Pancreas (tissue), 10 donors: Measurements from ENCODE around the gene KSR1. TPM values are rescaled to one million over a fixed set of nuclear protein-coding genes. Genes with fewer than 3 reads are reported as not detected.

ENCODE experiments used
- ATAC-seq, 4 donors: fragments of 200-7000 bp; cut with Tn5 transposase; one replicate each; pipeline versions ENCODE4 v1.8.0 to v1.9.1; 2020; ENCODE audit warnings: mild to moderate bottlenecking in 4 of 4, moderate library complexity in 4 of 4
- DNase-seq, 6 donors: peaks; one replicate each; pipeline ENCODE4 v3.0.0-alpha.2; 2020
- FAIRE-seq: peaks from 2 replicates; lab custom pipeline; 2012; peaks lifted over from hg19 to GRCh38; lab: Jason Lieb, UNC
- H3K27ac ChIP-seq, 4 donors: fragments of 200-600 bp; sonication (generic); 1 replicate in 3 of 4; 2 replicates in 1 of 4; pipeline versions ENCODE4 v1.5.0 to v1.8.0; 2020
- H3K27me3 ChIP-seq, 4 donors: fragments of 200-600 bp; one replicate each; pipeline ENCODE4 v1.8.0; 2021
- H3K36me3 ChIP-seq, 3 donors: fragments of 200-600 bp; sonication (generic) in 1 of 3; one replicate each; pipeline versions ENCODE4 v1.5.0 to v1.8.0; 2020 to 2021
- H3K4me1 ChIP-seq, 3 donors: fragments of 200-600 bp; one replicate each; pipeline ENCODE4 v1.8.0; 2021
- H3K4me3 ChIP-seq, 4 donors: fragments of 200-600 bp; sonication (generic) in 2 of 4; one replicate each; pipeline versions ENCODE4 v1.5.0 to v1.8.0; 2020 to 2021
- H3K9me3 ChIP-seq, 4 donors: fragments of 200-600 bp; one replicate each; pipeline ENCODE4 v1.8.0; 2021
- CTCF ChIP-seq, 4 donors: fragments of 200-600 bp; sonication (generic) in 3 of 4; IDR thresholded peaks; one replicate each; pipeline versions ENCODE4 v1.5.0 to v1.8.0; 2021; ENCODE audit warnings: antibody characterized with exemption in 4 of 4
- WGBS, 2 donors: extraction: QIAGEN DNeasy Blood & Tissue Kit; methylation state at CpG; one replicate each; pipeline ENCODE4 v1.1.7; 2013; 5-methylcytosine and 5-hydroxymethylcytosine counted together
- intact Hi-C, 3 donors: fragments of 100-400 bp; cut with DNase I; formaldehyde crosslinking; loops; one replicate each; pipeline versions ENCODE4 v1.11.1 to v1.14.2; 2022
- polyA plus RNA-seq, 2 donors: library from polyadenylated mRNA; stranded (reverse); fragments of 200-250 nt; gene quantifications; one replicate each; pipeline ENCODE4 v1.2.3, GENCODE V29; 2013
- total RNA-seq, 6 donors: library from RNA; stranded (reverse); fragmentation: NEBNext Ultra II Directional in 4 of 6; extraction: Animal tissue kit (Norgen Biotek cat#: 25700) in 4 of 6; gene quantifications; one replicate each; pipeline versions ENCODE4 v1.2.1 to v1.2.4, GENCODE V29; 2021 to 2023
- donor health status: healthy with polysubstance abuse.
- donor health status: DM: no; HTN: no; CAD: no; lungs with moderate emphysema.
- donor health status: DM: no; HTN: no; CAD: no.
- donor health status: control.
- donor health status: control.
- donor health status: Bipolar disorder and iron deficiency.
- donor health status: DM: yes; HTN: yes; CAD: no.
- donor health status: DM: no; HTN: no; CAD: no.
- donor health status: DM: no; HTN: no; CAD: no.
- donor health status: DM: yes; HTN: yes; CAD: no.

KSR1 gene
- total and polyA plus RNA-seq, 8 donors: 68.2 to 139 (median 103) TPM

GRCh38 chr17:27548369-27548768, 92.1 kb downstream of the KSR1 start:
- DNase-seq (peak in 1 of 6 donors; percentile 1), ATAC-seq (no peak), FAIRE-seq (no peak)
- peaks cover 63 to 81% (median 74%) of the 10 kb centered on the region in 3 donors for H3K4me1 ChIP-seq
- TF ChIP-seq CTCF (IDR thresholded peaks at IDR 0.05): no peak
- no peak overlapping the region for H3K4me3 ChIP-seq
- peak overlapping the region in 3 of 4 donors; percentile 62 to 92 (median 81) for H3K27ac ChIP-seq
- H3K9me3 ChIP-seq: no peaks in the 10 kb centered on the region
- intact Hi-C loops: no loop called here
- H3K36me3 ChIP-seq: no peaks in the 10 kb centered on the region
- no peaks in the 10 kb centered on the region for H3K27me3 ChIP-seq
- 94 to 95% methylated on average over 7 of the region's 7 CpGs for WGBS, 2 donors

GRCh38 chr17:27549251-27549893, 93.1 kb downstream of the KSR1 start:
- H3K4me3 ChIP-seq: no peak overlapping the region
- WGBS, 2 donors: 33 to 48% methylated on average over 10 of the region's 10 CpGs
- H3K27ac ChIP-seq: peak overlapping the region in 3 of 4 donors; percentile 37 to 81 (median 80)
- no peaks in the 10 kb centered on the region for H3K9me3 ChIP-seq
- FAIRE-seq (no peak), DNase-seq (peak in 5 of 6 donors; percentile 70 to 85 (median 76)), ATAC-seq (peak in 2 of 4 donors; percentile 4 to 24)
- H3K36me3 ChIP-seq: no peaks in the 10 kb centered on the region
- no peaks in the 10 kb centered on the region for H3K27me3 ChIP-seq
- no peak for TF ChIP-seq CTCF (IDR thresholded peaks at IDR 0.05)
- intact Hi-C loops: no loop called here
- peaks cover 70 to 83% (median 81%) of the 10 kb centered on the region in 3 donors for H3K4me1 ChIP-seq

GRCh38 chr17:27550291-27550930, 94.2 kb downstream of the KSR1 start:
- peak in 1 of 6 donors; percentile 49 for DNase-seq
- Histone ChIP-seq H3K27ac (peak overlapping the region in 3 of 4 donors; percentile 37 to 81 (median 80)), H3K36me3 (no peaks in the 10 kb centered on the region), H3K4me1 (peaks cover 65 to 79% (median 74%) of the 10 kb centered on the region in 3 donors), H3K27me3 (no peaks in the 10 kb centered on the region), H3K9me3 (no peaks in the 10 kb centered on the region), H3K4me3 (no peak overlapping the region)
- 92 to 93% methylated on average over 13 of the region's 13 CpGs for WGBS, 2 donors
- ATAC-seq: no peak
- no peak for FAIRE-seq
- intact Hi-C loops: no loop called here
- TF ChIP-seq CTCF (IDR thresholded peaks at IDR 0.05): no peak

DNA sequence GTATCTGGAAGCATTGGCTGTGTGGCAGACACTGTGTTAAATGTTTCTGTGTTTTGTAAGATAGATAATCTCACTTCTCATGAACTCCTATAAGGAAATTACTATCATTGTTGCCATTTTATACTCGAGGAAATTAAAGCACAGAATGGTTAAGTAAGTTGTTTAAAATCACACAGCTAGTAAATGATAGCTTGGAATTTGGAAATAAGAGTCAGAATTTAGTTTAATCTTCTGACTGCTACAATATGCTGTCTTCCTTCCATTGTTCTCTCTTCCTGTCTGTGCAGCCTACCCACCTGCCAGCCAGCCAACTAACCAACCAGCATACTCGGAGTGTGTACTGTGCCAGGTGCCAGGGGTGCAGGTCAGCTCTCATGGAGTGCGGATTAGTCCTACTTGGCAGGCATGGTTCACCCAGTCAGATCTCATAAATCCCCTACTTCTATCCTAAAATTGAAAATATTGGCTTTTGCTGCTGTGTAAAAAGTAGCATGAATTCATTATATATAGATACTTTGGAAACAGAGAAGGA, 94.8 kb downstream of the KSR1 start:
- ATAC-seq: peak in 2 of 4 donors; percentile 37 to 42
- H3K4me3 ChIP-seq: no peak overlapping the region
- intact Hi-C loops: no loop called here
- no peaks in the 10 kb centered on the region for H3K36me3 ChIP-seq
- no peak for TF ChIP-seq CTCF (IDR thresholded peaks at IDR 0.05)
- peak overlapping the region in 2 of 4 donors; percentile 80 to 81 for H3K27ac ChIP-seq
- no peaks in the 10 kb centered on the region for H3K27me3 ChIP-seq
- FAIRE-seq: no peak
- H3K4me1 ChIP-seq: peaks cover 59 to 73% (median 68%) of the 10 kb centered on the region in 3 donors
- no peaks in the 10 kb centered on the region for H3K9me3 ChIP-seq
- WGBS, 2 donors: 25 to 33% methylated on average over 3 of the region's 3 CpGs
- DNase-seq: peak in 2 of 6 donors; percentile 48 to 55
